HEK293T (cell line): ENCODE results near the gene SLC25A21.
"Not testable (repeated sequence)": the region's sequence is repeated elsewhere in the genome, so short reads cannot be mapped to it uniquely, and the experiment has no call there.

Experiments
- ARNT ChIP-seq: fragments of 450-650 bp; IDR thresholded peaks from 2 replicates; pipeline ENCODE4 v1.6.1; 2017; ENCODE audit warnings: mild to moderate bottlenecking
- BHLHE40 ChIP-seq: fragments of 450-650 bp; IDR thresholded peaks from 2 replicates; pipeline ENCODE4 v1.6.1; 2016; ENCODE audit warnings: mild to moderate bottlenecking, moderate library complexity, borderline replicate concordance
- CTBP1 ChIP-seq: fragments of 450-650 bp; IDR thresholded peaks from 2 replicates; pipeline ENCODE4 v1.6.1; 2016; ENCODE audit warnings: borderline replicate concordance
- FOXA1 ChIP-seq: fragments of 450-650 bp; IDR thresholded peaks from 2 replicates; pipeline ENCODE4 v1.6.1; 2016; ENCODE audit warnings: mild to moderate bottlenecking
- FOXM1 ChIP-seq: fragments of 450-650 bp; IDR thresholded peaks from 2 replicates; pipeline ENCODE4 v1.6.1; 2017; ENCODE audit warnings: mild to moderate bottlenecking, borderline replicate concordance
- PKNOX1 ChIP-seq: fragments of 450-650 bp; IDR thresholded peaks from 2 replicates; pipeline ENCODE4 v1.6.1; 2016
- TARDBP ChIP-seq: fragments of 450-650 bp; IDR thresholded peaks from 2 replicates; pipeline ENCODE4 v1.6.1; 2016

- TF ChIP-seq FOXA1, PKNOX1, ARNT, TARDBP, FOXM1, CTBP1, BHLHE40: not testable (repeated sequence)
These were observed 276.1 kb downstream of the SLC25A21 start for GRCh38 chr14:36896300-36896699.
